GM13977 (cell line): ENCODE data around the gene CFAP57.

Experiments used
- DNase-seq: peaks from one replicate; pipeline ENCODE4 v3.0.0; 2012; ENCODE audit warnings: low spot score
- in situ Hi-C: fragments of 300-500 bp; cut with MboI; formaldehyde crosslinking; loops from one replicate; pipeline ENCODE4 v1.12.0; 2022; ENCODE audit warnings: low sequenced_read_pairs, low pct_unique_long_range_greater_than_20kb, mixed read lengths, inconsistent platforms; ENCODE audit not compliant: unreplicated experiment
- TF ChIP-seq, protein P1 (sequence below): IDR thresholded peaks from 2 replicates; pipeline ENCODE4 v1.5.1; 2012; ENCODE audit warnings: mild to moderate bottlenecking, control low read depth; ENCODE audit not compliant: insufficient read depth; ENCODE audit errors: extremely low read depth, missing control alignments

CFAP57 gene

DNA sequence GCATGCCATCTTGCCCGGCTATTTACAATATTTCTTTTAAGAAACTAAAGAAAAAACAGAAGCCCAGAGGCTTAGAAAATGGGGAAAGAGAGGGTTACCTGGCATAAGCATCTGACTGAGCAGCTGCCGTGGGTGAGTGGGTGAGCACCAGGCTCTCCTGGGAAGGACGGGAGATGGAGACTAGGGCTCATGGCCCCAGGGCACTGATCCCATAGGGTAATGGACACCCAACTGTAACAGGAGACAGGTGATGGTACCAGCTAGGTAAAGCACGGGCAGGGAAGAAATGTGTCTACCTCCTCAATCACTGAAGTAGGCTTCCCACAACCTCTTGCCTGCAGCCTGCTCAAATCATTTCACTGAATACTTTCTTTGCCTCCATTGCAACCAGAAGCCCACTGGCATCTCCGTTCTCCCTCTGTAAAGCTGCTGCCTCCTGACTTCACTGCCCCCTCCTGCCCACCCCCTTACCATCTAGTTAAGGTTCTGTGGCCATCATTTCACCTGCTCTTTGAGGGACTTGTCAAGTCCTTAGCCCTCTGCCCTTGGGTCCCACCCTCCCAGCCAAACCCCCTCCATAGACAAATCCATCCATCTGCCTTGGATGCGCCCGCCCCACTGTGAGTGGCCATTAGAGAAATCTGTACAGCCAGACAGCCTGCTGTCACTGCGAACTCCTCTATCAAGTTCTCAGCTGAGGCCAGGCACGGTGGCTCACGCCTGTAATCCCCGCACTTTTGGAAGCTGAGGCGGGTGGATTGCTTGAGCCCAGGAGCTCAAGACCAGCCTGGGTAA, 103.9 kb downstream of the CFAP57 start:
- in situ Hi-C loops, result no loop called here
- DNase-seq, result no peak
- TF ChIP-seq, protein P1, sequence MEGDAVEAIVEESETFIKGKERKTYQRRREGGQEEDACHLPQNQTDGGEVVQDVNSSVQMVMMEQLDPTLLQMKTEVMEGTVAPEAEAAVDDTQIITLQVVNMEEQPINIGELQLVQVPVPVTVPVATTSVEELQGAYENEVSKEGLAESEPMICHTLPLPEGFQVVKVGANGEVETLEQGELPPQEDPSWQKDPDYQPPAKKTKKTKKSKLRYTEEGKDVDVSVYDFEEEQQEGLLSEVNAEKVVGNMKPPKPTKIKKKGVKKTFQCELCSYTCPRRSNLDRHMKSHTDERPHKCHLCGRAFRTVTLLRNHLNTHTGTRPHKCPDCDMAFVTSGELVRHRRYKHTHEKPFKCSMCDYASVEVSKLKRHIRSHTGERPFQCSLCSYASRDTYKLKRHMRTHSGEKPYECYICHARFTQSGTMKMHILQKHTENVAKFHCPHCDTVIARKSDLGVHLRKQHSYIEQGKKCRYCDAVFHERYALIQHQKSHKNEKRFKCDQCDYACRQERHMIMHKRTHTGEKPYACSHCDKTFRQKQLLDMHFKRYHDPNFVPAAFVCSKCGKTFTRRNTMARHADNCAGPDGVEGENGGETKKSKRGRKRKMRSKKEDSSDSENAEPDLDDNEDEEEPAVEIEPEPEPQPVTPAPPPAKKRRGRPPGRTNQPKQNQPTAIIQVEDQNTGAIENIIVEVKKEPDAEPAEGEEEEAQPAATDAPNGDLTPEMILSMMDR, result no peak

DNA sequence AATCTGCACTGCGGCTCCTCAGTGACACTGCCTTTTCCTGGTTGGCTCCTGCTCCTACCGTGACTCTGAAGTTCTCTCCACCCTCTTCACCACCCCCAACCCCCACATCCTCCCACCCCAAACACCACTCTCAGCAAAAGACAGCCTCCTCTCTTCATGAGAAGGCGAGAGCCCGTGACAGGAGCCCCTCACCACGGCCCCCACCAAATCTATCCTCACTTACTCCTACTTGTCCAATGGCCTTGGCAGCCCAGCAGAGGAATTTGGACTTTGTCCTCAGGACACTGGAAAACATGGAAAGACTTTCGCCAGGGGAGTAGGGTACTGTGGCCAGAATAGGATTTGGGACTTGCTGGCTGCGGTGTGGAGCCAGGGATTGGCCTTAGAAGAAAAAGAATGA, 104.5 kb downstream of the CFAP57 start:
- in situ Hi-C loops, result no loop called here
- TF ChIP-seq, protein P1, result no peak
- no peak for DNase-seq

DNA sequence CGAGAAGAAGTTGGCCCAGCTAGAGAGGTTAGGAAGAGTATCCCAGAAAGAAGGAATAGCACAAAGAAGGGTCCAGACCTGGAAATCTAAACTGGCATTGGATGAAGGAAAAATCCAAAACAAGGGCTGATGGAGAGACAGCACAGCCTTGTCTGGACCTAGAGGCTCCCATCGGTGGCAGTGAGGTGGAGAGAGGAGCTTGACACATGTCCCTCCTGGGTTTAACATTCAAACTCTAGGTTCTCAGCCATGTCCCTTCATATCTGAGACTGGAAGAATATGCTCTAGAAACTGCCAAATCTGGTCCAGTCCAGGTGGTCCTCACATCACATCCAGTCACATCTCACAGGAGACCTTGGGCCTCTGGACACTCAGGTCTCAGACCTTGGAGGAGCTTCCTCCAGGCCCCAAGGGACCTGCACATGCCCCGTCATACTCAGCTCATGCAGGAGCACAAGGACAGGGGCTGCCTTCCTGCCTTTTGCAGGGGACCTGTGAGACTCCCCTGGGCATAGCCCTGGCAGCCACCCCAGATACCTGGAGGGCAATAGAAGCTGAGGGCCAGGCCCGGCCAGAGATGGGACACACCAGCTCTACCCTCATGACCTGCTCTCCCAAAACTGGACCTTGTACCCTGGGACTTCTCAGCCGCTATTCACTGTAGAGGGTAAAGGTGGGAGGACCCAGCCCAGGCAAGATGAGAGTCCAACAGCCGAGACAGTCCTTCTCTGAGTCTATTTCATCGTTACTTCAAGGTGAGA, 105.2 kb downstream of the CFAP57 start:
- TF ChIP-seq, protein P1, result no peak
- no peak for DNase-seq
- in situ Hi-C loops, result no loop called here

DNA sequence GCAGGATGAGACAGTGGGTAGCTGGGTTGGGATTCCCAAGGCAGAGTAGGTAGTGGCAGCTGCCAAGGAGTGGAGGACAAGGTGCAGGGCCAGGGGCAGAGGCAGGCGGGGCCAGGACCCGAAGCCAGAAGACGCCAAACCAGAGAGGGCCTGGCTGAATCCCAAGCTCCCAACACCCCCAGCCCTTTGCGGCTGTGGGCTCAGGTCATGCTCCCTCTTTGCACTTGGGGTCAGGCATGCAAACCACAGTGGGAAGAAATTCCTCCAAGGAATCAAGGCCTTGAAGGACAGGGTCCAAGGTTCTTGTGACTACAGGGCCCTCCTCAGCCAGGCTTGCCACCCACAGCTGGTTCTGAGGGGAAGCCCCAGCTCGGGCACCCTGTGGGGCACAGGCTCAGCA, 107.0 kb downstream of the CFAP57 start:
- TF ChIP-seq, protein P1, result no peak
- no peak for DNase-seq

DNA sequence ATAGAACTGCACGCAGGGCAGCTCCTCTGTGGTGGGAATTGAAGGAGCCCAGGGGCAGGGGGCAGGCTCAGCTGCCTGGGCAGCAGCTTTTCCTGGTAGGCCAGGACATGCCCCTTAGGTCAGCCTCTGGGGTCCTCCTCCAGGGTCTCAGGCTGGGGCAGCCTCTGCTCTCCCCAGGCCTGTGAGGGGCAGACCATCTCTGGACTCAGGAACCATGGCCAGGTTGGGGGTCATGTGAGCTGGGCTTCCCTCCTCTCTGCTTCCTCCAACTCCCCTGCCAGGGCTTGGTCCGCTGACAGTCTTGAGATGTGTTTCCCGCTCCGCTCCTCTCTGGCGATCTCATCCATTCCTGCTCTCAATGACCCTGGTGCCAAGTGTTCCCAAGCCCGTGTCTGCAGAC, 107.5 kb downstream of the CFAP57 start:
- in situ Hi-C loops, result no loop called here
- no peak for DNase-seq
- TF ChIP-seq, protein P1, result no peak

More for the DNA sequence above, 107.0 kb downstream of the CFAP57 start:
- in situ Hi-C loops, result no loop called here

DNA sequence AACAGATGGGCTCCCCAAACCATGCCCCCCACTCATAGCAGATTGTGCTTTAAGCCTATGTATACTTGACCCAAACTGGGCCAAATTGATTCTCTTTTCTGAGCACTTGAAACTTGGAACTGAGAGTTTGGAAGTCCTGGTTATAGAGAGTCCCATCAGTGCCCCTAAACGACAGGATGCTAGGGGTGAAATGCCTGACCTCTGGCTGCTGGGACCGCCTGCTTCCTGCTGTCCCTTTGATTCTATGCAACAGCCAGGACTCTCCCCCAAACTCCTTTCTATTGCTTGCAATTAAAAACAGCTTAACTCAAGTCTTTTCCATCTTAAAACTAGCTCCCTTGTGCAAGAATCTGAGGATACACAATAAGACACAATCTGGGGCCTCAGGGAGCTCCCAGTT, 108.6 kb downstream of the CFAP57 start:
- TF ChIP-seq, protein P1, result no peak

More for the DNA sequence above, 108.6 kb downstream of the CFAP57 start:
- DNase-seq, result no peak
- in situ Hi-C loops, result no loop called here
